HL-60 (cell line): ENCODE results near the gene NSUN2.

Source experiments
- CTCF ChIP-seq: IDR thresholded peaks from one replicate; pipeline ENCODE4 v1.5.1; 2011; ENCODE audit warnings: low read length, control low read depth, inconsistent platforms; ENCODE audit not compliant: insufficient read depth
- REST ChIP-seq: IDR thresholded peaks from 2 replicates; pipeline ENCODE4 v1.6.1; 2012; ENCODE audit warnings: low read depth; ENCODE audit not compliant: insufficient replicate concordance

- no peak for TF ChIP-seq REST
- no peak for TF ChIP-seq CTCF
These were observed 30.4 kb downstream of the NSUN2 start for GRCh38 chr5:6602441-6602840.
